ENCODE measurements around the gene NCS1.

NCS1 gene

DNA sequence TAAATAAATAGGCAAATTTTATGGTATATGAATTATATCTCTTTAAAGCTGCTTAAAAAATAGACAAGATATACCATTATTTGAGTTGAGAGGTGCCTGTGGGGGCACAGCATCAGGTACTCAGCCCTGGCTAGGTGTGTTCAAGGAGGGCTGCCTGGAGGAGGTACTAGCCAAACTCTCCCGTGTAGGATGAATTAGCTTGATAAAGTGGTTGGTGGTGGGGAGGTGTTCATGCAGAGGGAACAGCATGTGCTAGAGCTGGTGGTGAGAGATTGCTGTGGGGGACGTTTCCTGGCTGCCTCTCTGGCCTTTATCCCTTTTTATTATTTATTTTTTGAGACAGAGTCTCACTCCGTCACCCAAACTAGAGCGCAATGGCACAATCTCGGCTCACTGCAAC, 23.2 kb upstream of the NCS1 start:
- FAIRE-seq = no peak

DNA sequence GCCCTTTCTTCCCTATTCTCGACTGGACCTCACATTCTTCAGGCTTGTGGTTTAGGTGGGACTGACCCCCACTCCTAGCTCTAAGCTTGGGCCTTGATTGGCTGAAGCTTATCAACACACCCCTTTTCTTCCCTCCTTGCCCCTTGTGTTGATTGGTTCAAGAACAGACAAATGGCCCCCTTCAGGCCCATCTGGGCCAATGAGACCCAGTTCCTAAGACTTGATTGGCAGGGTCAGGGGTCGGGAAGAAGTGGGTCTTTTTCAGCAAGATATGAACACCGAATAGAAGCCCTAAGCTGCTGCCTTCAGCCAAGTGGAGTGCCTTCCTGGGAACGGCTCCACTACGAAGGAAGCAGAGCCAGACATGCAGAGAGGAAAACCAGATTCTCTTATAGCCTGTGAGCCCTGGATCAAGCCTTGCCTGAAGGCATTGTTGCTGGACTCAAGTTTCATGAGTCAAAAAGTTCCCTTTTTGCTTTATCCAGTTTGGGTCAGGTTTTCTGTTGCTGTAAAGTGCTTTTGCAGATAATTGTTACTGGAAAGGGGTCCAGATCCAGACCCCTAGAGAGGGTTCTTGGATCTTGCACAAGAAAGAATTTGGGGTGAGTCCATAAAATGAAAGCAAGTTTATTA, 22.4 kb upstream of the NCS1 start:
- no peak for FAIRE-seq

DNA sequence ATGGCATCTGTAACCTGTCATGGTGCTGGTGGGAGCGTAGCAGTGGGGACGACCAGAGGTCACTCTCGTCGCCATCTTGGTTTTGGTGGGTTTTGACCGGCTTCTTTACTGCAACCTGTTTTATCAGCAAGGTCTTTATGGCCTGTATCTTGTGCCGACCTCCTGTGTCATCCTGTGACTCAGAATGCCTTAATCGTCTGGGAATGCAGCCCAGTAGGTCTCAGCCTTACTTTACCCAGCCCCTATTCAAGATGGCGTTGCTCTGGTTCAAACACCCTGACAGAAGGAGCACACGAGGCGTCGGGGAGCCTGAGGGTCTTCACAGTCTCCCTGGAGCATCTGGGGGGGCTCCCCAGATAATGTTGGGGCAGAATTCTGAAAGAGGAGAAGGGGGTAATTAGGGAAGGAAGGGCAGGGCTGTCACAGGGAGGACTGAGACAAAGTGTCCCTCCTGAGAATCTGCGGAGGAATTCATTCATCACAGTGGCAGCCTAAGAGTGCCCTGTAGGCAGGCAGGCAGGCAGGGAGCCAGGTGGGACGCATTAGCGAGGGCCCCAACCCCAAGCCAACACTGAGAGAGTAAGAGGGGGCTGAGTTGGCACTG, 21.3 kb upstream of the NCS1 start:
- no peak for FAIRE-seq

DNA sequence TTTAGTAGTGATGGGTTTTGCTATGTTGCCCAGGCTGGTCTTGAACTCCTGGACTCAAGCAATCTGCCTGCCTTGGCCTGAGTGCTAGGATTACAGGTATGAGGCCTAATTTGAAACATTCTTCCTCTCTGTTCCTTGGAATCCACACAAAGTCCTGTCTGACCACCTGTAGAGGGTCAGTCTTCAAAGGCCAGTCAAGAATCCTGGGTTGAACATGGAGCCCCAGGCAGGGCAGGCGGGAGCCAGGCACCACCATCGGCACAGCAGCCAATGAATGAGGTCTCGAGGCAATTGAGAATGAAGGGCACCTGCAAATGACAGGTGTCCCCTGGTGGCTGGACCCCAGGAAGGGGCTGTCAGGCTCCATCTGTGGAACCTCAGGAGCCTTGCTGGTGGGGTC, 17.4 kb upstream of the NCS1 start:
- FAIRE-seq = no peak

DNA sequence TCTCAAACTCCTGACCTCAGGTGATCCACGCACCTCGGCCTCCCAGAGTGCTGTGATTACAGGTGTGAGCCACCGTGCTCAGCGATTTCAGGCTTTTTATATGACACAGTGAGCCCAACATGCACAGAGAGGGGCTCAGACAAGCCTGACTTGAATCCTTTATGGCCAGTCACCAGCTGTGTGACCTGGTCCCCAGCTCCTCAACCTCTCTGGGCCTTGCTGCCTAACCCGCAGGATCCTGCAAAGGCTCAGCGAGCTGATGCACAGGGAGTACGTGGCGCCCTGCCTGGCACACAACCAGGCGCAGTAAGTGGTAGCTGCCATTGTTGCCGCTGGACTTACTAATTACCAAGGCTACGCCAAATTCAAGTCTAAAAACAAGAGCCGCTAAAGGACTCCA, 16.6 kb upstream of the NCS1 start:
- no peak for FAIRE-seq

DNA sequence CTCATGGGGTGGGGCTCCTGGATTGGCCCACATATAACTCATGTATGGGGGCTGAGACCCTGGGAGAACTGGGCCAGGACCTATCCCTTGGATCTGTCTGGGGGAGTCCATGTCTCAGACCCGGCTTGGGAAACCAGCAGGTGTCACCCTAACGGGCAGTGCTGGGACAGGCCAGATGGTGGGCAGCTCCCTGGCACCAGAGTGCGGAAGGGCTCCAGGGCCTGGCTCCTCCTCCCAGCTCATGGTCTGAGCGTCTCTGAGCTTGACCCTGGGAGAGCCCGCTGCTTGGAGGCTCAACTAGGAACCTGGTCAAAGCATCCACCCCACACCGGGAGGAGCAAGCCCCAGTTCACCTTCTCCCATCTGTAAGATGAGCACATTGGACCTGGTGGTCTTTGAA, 15.5 kb upstream of the NCS1 start:
- FAIRE-seq = no peak

DNA sequence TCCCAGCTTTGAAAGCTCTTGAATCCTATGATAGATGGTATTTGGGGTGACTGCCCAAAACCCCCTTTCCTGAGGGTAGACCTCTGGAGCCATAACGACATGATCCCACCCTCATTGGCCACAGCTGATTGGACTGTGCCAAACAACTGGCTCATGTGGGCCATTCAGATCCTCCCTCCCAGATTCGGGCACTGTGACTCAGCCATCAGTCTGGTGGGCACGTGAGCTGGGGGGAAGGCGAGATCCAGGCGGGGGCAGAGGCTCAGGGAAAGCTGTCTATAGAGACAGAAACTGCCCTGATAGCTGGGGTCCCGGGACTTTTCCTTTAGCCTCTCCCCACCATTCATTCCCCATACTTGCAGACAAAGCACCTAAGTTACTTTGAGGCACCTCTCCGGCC, 15.1 kb upstream of the NCS1 start:
- no peak for FAIRE-seq

DNA sequence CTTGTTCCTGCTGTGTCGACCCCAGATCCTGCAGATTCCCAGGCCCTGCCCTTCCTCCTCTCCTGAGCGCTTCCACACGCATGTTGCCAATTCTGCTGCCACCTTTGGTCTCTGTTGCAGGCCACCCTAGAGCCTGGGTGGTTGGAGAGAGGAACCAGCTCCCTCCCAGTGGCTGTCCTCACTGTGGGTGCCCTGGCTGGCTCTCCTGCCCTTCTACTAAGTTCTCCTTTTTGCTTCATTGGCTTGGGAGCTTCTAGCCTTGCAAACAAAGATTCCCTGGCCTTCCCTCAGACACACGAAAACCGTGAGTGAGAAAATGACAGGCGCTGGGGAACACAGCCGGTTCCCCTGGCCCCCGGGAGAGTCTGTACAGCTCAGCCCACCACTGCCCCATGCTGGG, 14.2 kb upstream of the NCS1 start:
- no peak for FAIRE-seq

DNA sequence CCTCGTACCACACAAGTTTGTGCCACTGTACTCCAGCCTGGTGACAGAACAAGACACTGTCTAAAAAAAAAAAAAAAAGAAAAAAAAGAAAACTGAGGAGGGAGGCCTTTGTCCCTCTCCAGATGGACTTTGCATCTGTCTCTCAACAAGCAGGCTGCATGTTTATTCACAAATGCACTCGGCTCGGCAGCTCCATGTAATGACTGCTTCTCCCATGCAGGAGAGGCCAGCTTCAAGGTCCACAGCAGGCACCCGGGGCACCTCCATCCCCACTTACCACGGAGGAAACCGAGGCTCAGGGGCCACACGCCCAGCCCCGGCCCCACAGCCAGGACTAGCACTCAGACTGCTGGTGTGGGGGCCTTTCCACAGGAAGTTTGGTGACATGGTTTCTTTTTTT, 13.1 kb upstream of the NCS1 start:
- no peak for FAIRE-seq

DNA sequence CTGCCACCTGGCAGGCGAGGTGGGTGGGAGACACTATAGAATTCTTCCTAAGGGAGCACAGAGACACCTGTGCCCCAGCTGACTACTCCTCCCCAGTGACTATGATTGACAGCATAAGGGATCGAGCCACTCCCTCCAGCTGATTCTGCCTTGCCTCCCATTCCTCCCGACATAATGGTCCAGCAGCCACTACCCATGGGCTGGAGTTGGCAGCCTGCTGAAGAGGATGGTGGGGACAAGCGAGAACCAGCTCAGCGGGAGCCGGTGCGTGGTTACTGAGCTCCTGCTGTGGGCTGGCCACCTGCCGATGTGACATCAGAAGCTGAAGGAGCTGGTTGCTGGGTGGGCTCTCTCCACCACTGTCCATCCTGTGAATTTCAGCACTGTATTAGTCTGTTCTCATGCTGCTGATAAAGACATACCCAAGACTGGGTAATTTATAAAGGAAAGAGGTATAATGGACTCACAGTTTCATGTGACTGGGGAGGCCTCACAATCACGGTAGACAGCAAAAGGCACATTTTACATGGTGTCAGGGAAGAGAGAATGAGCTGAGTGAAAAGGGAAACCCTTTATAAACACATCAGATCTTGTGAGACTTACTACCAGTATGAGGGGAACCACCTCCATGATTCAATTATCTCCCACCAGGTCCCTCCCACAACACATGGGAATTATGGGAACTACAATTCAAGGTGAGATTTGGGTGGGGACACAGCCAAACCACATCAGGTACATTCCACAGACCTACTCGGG, 12.1 kb upstream of the NCS1 start:
- no peak for FAIRE-seq

DNA sequence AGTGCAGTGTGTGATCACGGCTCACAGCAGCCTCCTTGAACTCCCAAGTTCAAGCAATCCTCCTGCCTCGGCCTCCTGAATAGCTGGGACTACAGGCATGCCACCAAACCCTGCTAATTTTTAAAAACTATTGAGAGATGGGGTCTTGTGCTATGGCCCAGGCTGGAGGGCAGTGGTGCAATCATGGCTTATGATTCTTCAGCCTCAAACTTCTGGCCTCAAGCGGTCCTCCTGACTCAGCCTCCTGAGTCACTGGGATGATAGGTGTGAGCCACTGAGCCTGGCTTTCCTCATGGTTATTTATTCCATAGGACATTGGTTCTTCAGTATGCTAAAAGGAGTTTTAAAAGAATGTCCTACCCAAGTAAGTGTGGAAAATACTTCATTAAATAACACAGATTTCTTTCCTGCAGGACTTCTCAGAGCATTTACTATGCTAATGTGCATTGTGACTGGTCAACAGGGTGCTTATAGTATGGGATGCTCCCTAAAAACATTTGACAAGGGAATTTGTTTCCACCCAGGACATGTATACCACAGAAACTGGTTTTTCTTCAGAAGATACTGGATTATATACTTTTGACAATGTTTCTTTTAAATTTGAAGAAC, 11.2 kb upstream of the NCS1 start:
- FAIRE-seq = no peak

DNA sequence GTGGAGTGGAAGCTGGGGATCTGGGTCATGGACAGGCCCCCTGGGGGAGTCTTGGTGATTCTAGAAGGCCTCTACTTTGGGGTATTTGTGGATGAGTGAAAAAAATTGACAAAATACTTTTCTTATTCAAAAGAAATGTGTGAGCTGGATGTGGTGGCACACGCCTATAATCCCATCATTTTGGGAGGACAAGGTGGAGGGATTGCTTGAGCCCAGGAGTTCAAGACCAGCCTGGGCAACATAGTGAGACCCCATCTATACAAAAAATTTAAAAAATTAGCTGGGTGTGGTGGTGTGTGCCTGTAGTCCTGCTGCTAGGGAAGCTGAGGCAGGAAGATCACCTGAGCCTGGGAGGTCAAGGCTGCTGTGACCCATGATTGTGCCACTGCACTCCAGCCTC, 6.6 kb upstream of the NCS1 start:
- FAIRE-seq = no peak

DNA sequence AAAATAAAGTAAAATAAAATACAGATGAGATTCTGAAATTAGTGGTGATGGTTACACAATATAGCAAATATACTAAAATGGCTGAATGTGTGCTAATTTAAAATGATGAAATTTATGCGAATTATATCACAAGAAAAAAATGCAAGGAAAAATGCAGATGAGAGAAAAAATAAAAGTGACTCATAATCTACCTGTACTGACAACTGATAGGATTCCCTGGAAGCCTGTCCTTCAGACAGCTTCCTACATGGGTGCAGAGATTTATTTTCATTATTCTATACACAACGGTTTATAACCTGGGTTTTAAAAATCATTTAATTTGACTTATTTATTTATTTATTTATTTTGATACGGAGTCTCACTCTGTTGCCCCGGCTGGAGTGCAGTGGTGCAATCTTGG, 5.8 kb upstream of the NCS1 start:
- no peak for FAIRE-seq

DNA sequence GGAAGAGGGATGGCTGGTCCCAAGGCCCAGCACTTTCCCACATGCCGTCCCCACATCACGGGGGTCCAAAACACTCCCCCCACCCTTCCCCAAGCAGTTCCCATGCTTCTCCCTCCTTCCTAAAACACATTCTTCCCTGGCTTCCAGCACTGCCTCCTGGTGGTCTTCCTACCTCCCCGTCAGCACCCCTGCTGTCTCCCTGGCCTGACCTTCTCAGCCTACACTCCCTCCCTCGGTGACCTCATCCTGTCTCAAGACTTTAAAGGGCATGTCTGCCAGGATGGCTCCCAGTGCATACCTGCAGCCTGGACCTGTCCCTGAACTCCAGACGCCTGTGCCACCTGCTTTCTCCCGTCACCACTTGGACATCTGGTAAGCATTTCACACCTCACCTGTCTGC, 4.3 kb upstream of the NCS1 start:
- FAIRE-seq = no peak

DNA sequence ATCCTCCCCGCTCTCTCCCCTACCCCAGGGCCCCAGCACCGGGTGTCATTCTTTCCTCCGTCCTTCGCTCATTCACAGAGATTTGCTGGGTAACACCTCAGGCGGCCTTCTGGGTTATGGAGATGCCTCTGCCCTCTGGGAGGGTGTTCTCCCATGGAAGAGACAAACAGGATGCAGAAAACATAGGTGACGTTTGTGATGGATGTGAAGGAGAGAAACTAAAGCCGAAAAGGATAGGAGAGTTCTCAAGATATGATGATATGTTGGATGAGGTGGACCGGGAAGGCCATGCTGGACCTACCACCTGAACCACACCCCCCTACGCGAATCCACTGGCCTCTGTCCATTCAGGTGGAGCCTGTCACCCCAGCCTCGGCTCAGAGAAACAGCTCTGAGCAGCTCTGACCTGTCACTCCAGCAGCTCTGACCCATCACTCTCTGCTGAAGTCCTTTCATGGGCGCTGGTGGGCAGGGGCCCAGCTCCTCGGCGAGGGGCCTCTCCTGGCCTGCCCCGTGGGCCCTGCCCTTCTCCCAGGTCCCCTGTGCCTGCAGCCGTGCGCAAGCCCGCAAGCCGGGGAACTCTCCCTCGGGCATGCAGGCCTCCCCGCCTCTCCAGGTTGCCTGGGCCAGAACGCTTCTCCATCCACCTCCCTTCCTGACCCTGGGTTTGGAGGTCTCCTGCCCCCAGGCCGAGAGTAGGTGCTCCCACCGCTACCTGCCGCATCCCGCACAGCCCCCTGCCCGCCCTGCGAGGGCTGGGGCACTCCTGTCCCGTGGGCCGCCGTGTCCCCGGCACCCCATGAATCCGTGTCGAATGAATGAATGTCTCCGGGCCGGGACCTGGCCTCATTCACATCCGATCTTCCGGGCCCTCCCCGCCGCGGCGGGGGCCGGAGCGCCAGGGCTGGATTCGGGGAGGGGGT, 717 bp upstream of the NCS1 start:
- no peak for FAIRE-seq

DNA sequence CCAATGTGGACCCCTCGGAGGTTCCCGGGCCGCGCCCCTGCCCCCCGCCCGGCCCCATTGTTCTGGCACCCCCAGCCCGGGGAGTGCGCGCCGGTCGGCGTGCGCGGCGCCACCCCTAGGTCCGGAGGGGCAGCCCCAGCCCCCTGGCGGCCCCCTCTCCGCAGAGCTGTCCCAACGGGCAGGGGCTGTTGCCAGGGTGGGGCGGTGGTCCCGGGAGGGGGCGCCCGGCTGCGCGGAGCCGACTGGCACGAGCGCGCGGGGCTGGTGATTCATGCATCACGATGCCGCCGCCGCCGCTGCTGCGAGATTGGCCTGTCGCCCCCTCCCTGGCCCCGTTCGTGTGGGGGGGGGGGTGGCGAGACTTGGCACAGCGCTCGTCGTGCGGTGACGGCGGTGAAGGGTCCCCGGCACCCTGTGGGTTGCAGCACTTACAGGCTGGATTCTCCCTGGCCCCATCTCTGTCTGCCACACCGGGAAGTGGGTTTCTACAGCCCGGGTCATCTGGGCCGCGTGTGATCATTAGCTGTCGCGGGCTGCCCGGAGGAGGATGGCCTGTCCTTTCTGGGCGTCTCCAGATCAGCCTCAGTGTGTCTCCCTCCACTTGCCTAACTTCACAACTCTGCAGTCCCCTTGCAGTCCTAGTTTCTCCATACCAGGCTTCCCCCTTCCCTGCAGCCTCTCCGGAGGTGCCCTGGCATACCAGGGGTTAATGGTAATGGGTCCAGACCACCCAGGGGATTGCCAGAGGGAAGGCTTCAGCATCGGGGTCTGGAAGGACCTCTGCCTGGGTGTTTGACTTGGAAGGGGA, 858 bp downstream of the NCS1 start:
- no peak for FAIRE-seq

DNA sequence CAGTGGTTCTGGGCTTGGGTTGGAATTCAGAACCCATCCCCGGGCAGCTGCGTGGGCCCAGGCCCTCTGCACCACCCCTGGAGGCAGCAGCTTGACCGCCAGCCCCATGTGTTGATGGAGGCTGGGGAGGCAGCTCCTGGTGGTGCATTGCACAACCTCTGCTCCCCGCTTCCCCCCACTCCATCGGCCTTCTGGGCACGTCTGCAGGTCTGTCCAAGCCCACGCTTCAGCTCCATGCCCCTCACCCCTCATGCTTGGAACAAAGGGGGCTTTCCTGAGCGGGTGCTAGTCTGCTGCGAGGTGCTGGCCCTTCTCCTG, 1.4 kb downstream of the NCS1 start:
- no peak for FAIRE-seq

DNA sequence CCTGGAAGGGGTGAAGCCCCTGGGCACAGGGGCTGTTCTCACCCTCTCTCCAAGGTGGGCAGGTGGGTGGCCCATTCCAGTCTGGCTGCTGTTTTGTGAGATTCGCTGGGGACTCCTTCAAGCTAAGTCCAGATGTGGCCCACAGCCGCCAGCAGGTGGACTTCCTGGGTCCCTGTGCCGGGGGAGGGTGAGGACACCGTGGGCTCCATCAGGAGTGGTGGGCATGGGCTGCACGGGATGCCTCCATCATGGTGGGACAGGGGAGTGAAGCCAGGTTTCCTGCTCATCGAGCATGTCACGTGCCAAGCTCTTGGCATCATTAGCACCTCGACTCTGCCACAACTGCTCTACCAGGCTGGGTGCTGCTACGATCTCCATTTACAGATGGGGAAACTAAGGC, 1.8 kb downstream of the NCS1 start:
- no peak for FAIRE-seq

DNA sequence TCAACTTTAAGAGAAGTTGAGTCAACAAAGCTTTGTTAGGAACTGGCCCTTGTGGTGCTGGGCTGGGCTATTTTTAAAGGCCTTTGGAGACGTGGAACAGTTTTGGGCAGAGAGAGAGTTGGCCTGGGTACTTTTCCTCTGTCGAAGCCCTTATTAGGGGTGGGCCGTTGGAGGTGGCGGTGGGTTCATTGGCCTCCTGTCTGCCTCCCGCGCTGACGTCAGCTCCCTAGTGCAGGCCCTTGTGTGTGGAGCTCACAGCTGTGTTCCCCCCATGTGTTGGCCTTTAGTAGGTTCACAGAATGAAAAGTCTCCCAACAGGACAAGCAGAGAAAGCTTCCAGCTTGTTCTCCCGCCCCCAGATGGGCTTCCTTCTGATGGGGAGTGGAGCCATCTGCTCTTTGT, 2.7 kb downstream of the NCS1 start:
- FAIRE-seq = no peak

DNA sequence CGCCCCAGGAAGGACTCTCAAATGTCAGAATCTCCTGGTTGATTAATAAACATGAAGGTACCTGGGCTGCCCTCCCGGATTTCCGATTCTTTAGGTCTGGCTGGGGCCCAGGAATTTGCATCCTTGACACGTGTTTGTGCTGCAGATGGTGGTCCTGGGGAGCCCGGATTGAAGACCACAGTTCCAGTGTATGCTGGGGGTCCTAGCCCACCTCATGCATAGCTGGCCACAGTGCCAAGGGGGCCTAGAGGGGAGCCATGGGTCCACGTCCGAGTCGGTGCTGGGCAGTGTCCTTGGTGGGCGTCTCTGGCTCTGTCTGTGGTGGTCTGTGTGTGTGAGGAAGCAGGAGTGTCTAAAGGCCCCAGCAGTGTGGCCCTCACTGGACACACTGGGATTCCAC, 3.2 kb downstream of the NCS1 start:
- FAIRE-seq = no peak

DNA sequence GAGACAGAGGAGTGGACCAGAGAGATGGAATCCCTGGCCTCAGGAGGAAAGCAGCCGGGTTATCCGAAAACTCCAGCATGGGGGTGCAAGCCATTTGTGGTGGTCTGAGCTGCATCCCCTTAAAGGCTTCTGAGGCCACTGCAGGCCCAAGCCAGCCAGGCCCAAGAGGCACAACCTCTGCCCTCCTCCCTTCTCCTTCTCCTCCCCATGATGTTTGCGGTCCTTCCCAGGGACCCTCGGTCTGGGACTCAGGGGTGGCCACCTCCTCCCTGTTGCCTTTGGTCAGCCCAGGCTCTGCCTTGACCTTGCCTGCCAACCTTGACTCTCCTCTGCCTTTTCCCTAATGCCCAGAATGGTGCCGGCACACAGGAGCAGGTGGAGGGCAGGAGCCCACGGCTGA, 4.6 kb downstream of the NCS1 start:
- no peak for FAIRE-seq
